ENCODE measurements around the gene TSSK2.

Gene TSSK2

DNA sequence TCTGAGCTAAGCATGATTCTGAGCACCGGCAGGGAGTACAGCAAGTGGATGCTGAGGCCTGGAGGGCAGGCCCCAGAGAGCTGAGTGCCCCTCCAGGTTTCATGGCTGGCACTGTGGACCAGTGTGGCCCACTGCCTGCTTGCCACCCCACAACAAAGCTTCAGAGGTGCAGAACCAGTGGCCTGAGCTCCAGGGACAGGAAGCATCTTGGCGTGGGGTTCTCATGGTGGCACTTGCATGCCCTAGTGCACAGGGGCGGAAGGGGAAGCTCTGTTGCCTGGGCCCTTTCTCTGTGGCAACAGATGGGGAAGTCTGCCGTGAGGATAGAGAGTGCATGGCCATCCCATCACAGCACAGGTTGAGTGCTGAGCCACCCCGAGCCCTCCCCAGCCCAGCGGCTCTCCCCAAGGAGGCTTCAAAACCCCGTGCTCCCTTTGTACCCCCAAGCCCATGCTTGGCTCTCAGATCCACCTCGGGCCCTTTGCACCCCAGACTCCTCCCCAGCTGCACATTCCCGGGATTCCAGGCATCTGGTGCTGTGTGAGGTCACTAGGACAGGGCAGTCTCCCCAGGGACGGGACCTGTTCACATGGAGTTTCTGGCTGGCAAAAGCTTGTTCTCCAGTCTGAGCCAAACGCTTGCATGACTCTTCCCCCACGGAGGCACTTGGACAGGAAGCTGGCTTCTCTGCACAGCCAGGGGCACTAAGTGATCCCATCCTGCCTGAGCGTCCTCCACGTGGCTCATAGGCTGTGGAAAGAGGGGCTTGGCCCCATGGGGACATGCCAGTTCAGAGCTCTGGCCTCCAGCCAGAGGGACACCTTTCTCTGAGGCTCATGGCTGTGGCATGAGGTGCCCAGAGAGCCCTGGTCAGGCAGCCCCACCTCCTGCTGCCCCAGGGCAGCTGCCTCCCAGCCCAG, 43.3 kb downstream of the TSSK2 start:
- CTCF ChIA-PET = interaction anchor here (1.0 to 1.1 kb wide), 2 partner anchors 220 to 456 kb away, joined by 3 read pairs; no protein-coding TSS in a partner anchor

DNA sequence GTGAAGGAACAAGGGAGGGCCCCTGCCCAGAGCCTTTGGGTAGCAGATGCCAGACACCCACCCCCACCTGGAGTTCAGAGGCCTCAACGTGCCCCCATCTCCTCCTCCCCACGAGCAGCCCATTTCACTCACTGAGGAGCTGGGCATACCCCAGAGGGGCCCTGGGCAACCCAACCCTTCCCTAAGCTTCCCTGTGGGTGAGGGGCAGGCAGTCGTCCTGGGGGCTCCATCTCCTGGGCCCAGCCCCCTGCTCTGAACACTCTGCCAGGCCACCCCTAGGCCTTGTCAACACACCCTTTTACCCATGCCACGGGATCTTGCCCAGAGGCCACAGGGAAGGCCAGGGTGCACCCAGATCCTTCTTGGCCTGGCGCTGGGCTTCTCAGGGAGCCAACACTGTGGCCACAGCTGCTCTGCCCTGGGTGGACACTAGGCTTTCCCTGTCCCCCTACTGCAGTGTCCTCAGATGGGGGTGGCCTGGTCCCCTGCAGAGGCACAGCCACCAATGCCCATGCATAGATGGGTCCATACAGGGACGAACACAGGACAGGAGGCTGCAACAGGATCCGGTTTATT, 44.0 kb downstream of the TSSK2 start:
- H3K4me3 ChIP-seq (ENCODE audit: low read depth, low read length) = no peak overlapping the region
- no peak for DNase-seq (ENCODE audit: low read depth, low spot score)
- TF ChIP-seq, protein P1, sequence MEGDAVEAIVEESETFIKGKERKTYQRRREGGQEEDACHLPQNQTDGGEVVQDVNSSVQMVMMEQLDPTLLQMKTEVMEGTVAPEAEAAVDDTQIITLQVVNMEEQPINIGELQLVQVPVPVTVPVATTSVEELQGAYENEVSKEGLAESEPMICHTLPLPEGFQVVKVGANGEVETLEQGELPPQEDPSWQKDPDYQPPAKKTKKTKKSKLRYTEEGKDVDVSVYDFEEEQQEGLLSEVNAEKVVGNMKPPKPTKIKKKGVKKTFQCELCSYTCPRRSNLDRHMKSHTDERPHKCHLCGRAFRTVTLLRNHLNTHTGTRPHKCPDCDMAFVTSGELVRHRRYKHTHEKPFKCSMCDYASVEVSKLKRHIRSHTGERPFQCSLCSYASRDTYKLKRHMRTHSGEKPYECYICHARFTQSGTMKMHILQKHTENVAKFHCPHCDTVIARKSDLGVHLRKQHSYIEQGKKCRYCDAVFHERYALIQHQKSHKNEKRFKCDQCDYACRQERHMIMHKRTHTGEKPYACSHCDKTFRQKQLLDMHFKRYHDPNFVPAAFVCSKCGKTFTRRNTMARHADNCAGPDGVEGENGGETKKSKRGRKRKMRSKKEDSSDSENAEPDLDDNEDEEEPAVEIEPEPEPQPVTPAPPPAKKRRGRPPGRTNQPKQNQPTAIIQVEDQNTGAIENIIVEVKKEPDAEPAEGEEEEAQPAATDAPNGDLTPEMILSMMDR (IDR thresholded peaks at IDR 0.05; ENCODE audit: insufficient read depth, low read length, missing control alignments) = no peak
- CTCF ChIA-PET = no interaction called here
- POLR2A ChIA-PET = no interaction called here

More for the DNA sequence above, 43.3 kb downstream of the TSSK2 start:
- TF ChIP-seq, protein P1 (IDR thresholded peaks at IDR 0.05; ENCODE audit: insufficient read depth, low read length, missing control alignments) = no peak
- H3K4me3 ChIP-seq (ENCODE audit: low read depth, low read length) = peak overlapping the region; percentile 8
- POLR2A ChIA-PET = no interaction called here
- DNase-seq (ENCODE audit: low read depth, low spot score) = peak; percentile 41

DNA sequence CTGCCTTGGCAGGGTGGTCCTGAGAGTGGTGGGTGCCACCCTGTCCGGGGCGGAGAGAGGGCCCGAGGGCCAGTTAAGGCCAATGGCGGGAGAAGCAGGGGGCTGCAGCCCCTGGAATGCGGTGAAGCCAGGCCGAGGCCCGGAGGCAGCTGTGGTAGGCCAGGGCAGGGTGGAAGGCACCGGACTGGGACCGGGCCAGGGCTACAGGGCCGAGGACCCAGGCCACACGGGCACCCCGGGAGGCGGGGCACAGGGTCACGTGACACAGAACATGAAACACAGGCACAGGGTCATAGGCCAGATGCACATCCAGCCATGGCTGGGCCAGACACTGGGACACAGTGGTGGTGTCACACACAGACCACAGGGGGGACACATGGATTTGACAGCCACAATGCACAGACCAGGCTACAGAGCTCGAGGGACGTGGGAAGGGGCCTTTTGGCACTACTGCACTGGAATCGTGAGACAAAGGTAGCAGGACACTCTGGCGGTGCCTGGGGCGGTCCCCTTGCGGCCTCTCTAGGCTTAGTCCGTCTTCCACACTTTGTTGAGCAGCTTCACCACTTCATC, 44.6 kb downstream of the TSSK2 start:
- ChIA-PET CTCF (no interaction called here), POLR2A (no interaction called here)
- no peak overlapping the region for H3K4me3 ChIP-seq (ENCODE audit: low read depth, low read length)
- DNase-seq (ENCODE audit: low read depth, low spot score) = no peak
- TF ChIP-seq, protein P1 (IDR thresholded peaks at IDR 0.05; ENCODE audit: insufficient read depth, low read length, missing control alignments) = no peak

DNA sequence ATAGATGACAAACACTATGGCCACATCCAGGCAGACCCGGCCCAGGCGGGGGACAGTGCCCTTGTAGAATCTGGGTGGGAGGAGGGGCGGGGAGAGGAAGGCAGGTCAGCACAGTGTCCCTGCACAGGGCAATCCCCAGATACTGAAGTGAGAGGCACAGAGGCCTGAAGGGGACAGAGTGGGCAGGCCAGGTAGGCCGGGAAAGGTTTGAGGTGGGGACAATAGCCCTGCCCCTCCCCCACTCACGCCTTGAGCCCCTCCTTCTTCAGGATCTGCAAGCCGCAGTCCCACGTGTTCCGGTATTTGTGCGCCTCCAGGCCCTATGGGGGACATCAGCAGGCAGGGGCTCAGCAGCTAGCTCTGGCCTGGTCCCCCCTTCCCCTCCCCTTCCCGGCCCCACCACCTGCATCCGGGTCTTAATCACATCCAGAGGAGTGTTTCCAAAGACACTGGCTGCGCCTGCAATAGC, 45.1 kb downstream of the TSSK2 start:
- TF ChIP-seq, protein P1 (IDR thresholded peaks at IDR 0.05; ENCODE audit: insufficient read depth, low read length, missing control alignments) = no peak
- H3K4me3 ChIP-seq (ENCODE audit: low read depth, low read length) = peak overlapping the region; percentile 12; the same call in 1 of the 2 replicates
- POLR2A ChIA-PET = no interaction called here
- CTCF ChIA-PET = no interaction called here
- DNase-seq (ENCODE audit: low read depth, low spot score) = no peak

DNA sequence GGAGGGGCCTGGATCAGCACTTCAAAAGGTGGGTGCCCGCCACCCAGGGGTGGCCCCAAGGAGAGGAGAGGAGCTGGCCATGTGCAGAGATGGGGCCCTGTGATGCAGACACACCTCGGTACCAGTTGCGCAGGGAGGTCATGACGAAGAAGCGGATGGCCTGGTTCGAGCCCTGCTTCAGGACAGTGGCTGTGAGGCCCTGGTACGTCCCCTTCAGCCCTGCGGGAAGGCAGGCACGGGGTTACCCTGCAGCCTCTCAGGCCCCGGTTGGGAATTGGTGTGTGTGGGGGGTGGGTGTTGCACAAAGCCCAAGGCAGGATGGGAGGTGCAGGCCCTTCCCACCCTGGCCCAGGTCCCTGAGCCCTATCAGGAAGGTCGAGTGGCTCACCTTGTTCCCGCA, 45.6 kb downstream of the TSSK2 start:
- TF ChIP-seq, protein P1 (IDR thresholded peaks at IDR 0.05; ENCODE audit: insufficient read depth, low read length, missing control alignments) = no peak
- ChIA-PET POLR2A (no interaction called here), CTCF (no interaction called here)
- no peak for DNase-seq (ENCODE audit: low read depth, low spot score)
- peak overlapping the region; percentile 71 for H3K4me3 ChIP-seq (ENCODE audit: low read depth, low read length)

Data from AG04449 (cell line).